H7 (cell line): ENCODE measurements around the gene ESR2. TPM values are rescaled to one million over a fixed set of nuclear protein-coding genes. Genes with fewer than 3 reads are reported as not detected.
"Not testable (repeated sequence)": the region's sequence is repeated elsewhere in the genome, so short reads cannot be mapped to it uniquely, and the experiment has no call there.

Experiments used
- DNase-seq: peaks from one replicate; pipeline ENCODE4 v3.0.0; 2012
- H3K27me3 ChIP-seq: 2 replicates; pipeline ENCODE4 v1.6.0; 2011; ENCODE audit warnings: mild to moderate bottlenecking, low read length; ENCODE audit not compliant: control insufficient read depth, insufficient read depth
- H3K36me3 ChIP-seq: replicated peaks from 2 replicates; pipeline ENCODE4 v1.5.1; 2011; ENCODE audit warnings: low read length; ENCODE audit not compliant: control insufficient read depth, insufficient read depth
- H3K4me3 ChIP-seq: 2 replicates; pipeline ENCODE4 v1.5.1; 2011; ENCODE audit warnings: low read depth, mild to moderate bottlenecking, control low read depth, low read length, moderate library complexity; ENCODE audit not compliant: insufficient read depth
- total RNA-seq: library from RNA; depleted of rRNA; stranded (reverse); fragments of >200 nt; shearing (Covaris generic); gene quantifications from 2 replicates; pipeline ENCODE4 v1.2.3, GENCODE V29; 2014

The ESR2 gene
- total RNA-seq, 1 experiment from 2014 or later = 0.07 TPM

DNA sequence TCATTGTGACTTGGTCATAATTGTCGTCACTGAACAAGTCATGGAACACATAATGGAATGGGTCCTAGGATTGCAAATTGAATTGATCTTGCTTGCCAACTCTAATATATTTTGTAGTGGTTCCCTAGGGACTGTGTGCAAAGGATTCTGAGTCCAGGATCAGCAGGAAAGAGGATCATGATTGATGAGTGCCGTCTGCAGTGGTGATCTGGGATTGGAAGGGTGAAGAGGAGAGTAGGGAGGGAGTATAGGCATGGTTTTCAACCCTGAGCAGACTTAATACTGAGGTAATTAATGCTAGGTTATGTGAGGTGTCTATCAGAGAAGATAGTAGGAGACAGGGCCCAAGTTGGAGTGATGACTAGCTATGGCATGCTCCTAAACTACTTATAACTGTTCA, 168.9 kb downstream of the ESR2 start:
- peaks cover 12% of the 10 kb centered on the region for H3K36me3 ChIP-seq
- no peak overlapping the region for H3K4me3 ChIP-seq
- DNase-seq = no peak
- H3K27me3 ChIP-seq = no peaks in the 10 kb centered on the region

GRCh38 chr14:64123241-64123822, 170.8 kb downstream of the ESR2 start:
- Histone ChIP-seq H3K27me3 (no peaks in the 10 kb centered on the region), H3K36me3 (peaks cover 9% of the 10 kb centered on the region), H3K4me3 (no peak overlapping the region)
- no peak for DNase-seq

- no peak for DNase-seq
- no peaks in the 10 kb centered on the region for H3K27me3 ChIP-seq
These were observed 174.2 kb downstream of the ESR2 start for GRCh38 chr14:64119980-64120379.

GRCh38 chr14:64119500-64119899, 174.7 kb downstream of the ESR2 start:
- DNase-seq = no peak
- H3K27me3 ChIP-seq = no peaks in the 10 kb centered on the region
- peaks cover 4% of the 10 kb centered on the region for H3K36me3 ChIP-seq
- H3K4me3 ChIP-seq = no peak overlapping the region

More at GRCh38 chr14:64119980-64120379, 174.2 kb downstream of the ESR2 start:
- Histone ChIP-seq H3K36me3 (peaks cover 4% of the 10 kb centered on the region), H3K4me3 (no peak overlapping the region)

DNA sequence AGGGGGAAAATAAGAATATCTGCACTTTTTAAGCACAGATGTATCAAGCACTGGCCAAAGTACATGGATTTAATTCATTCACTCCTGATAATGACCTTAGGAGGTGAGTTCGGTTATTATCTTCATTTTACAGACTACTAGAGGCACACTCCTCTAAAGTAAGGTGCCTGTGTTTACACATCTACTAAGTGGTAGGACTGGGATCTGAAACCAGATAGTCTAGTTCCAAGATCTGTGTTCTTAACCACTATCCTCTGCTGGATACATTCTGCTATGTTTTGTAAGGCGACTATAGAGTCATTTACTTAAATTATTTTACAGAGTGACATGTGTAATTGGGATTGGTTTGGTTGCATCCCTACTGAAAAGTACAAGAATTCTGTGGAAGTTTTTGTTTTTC, 175.3 kb downstream of the ESR2 start:
- Histone ChIP-seq H3K4me3 (no peak overlapping the region), H3K36me3 (peaks cover 4% of the 10 kb centered on the region), H3K27me3 (no peaks in the 10 kb centered on the region)
- no peak for DNase-seq

- not testable (repeated sequence) for DNase-seq, H3K27me3 ChIP-seq, H3K4me3 ChIP-seq
These were observed 175.8 kb downstream of the ESR2 start for GRCh38 chr14:64118403-64118742.

DNA sequence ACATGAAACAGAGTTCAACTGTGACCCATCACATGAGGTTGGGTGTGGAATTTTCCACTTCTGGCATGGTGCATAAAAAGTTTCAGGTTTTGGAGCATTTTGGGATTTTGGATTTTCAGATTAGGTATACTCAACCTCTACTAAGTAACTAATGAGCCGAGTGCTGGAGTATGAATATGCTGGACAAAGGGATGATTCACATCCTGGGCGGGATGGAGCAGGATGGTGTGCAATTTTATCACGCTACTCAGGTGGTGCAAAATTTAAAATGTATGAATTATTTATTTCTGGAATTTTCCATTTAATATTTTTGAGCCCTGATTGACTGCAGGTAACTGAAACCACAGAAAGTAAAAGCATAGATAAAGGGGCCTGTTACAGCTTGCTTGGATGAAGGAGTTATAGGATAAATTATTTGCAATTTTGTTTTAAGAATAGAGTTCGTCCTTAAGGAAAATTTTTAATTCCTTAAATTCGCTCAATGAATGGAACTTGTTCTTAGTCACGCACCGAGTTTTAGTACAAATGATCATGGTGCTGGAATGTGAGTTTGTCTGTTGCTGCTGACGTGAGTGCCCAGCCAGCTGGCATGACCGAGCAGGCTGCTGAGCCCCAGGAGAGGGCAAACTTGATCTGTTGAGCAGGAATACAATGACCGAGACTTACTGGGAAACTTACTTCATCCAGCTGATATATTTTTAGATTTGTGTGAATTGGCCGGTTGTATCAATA, 176.3 kb downstream of the ESR2 start:
- Histone ChIP-seq H3K4me3 (no peak overlapping the region), H3K36me3 (peaks cover 4% of the 10 kb centered on the region), H3K27me3 (no peaks in the 10 kb centered on the region)
- no peak for DNase-seq

More at GRCh38 chr14:64118403-64118742, 175.8 kb downstream of the ESR2 start:
- H3K36me3 ChIP-seq = not testable (repeated sequence)

DNA sequence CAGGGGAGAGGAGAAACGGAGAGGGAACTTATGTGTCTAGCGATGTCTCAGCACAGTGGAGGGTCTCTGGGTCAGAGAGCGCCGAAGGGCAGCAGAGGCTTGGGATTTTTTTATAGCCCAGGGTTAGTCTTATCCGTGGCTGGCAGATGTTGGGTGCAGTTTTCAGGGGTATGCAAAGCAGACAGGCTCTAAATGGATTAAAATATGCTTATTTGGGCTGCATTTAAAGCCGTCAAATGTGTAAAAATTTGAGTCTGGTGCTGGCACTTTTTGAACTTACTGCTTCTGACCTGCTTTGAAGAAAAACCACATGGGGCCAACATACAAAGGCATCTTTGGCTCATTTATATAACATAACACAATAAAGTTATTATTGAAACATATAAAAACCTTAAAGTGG, 178.8 kb downstream of the ESR2 start:
- Histone ChIP-seq H3K27me3 (no peaks in the 10 kb centered on the region), H3K4me3 (no peak overlapping the region), H3K36me3 (peaks cover 2% of the 10 kb centered on the region)
- DNase-seq = no peak

GRCh38 chr14:64114796-64115195, 179.4 kb downstream of the ESR2 start:
- H3K4me3 ChIP-seq = no peak overlapping the region
- no peak for DNase-seq

DNA sequence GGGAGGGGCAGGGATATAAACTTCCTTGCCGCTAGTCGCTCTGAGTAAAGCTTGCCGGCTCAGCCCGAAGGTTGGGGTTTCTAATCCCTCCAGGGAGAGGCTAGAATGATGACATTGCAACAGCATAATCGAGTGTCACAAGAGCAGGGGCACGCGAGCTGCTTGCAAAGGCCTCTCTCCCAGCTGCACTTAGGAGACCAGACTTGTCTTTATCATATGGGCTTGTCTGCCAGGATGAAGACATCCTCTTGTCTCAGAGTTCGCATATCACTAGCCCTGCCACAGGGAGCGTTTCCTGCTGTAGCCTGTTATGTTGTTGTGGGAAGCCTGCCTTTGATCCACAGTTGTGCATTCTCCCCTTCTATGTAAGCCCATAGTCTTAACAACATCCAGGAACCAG, 180.0 kb downstream of the ESR2 start:
- H3K4me3 ChIP-seq = no peak overlapping the region
- no peaks in the 10 kb centered on the region for H3K36me3 ChIP-seq
- DNase-seq = peak; percentile 30
- no peaks in the 10 kb centered on the region; the same call in 1 of the 2 replicates for H3K27me3 ChIP-seq

More at GRCh38 chr14:64114796-64115195, 179.4 kb downstream of the ESR2 start:
- H3K27me3 ChIP-seq = no peaks in the 10 kb centered on the region; the same call in 1 of the 2 replicates
- peaks cover 2% of the 10 kb centered on the region for H3K36me3 ChIP-seq

GRCh38 chr14:64112867-64113678, 181.1 kb downstream of the ESR2 start:
- Histone ChIP-seq H3K27me3 (no peaks in the 10 kb centered on the region; the same call in 1 of the 2 replicates), H3K36me3 (no peaks in the 10 kb centered on the region), H3K4me3 (no peak overlapping the region)
- no peak for DNase-seq

DNA sequence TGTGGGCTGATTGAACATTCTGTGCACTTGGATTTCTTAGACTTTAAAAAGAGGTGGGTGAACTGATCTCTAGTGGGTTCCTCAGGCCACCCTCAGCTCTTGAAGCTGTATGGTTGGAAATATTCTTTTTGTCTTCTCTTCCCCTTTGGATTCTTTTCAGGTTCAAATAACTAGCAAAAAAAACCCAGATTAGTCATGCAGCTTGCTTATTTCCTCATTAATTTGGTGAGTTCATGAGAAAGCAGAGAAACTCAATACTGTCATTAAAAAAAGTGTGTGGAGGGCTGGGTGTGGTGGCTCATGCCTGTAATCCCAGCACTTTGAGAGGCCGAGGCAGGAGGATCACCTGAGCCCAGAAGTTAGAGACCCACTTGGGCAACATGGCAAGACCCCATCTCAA, 183.4 kb downstream of the ESR2 start:
- H3K4me3 ChIP-seq = no peak overlapping the region

GRCh38 chr14:64109819-64110554, 184.2 kb downstream of the ESR2 start:
- H3K36me3 ChIP-seq = no peaks in the 10 kb centered on the region
- H3K27me3 ChIP-seq = no peaks in the 10 kb centered on the region; the same call in 1 of the 2 replicates
- DNase-seq = no peak
- no peak overlapping the region for H3K4me3 ChIP-seq

More for the DNA sequence above, 183.4 kb downstream of the ESR2 start:
- Histone ChIP-seq H3K27me3 (no peaks in the 10 kb centered on the region; the same call in 1 of the 2 replicates), H3K36me3 (no peaks in the 10 kb centered on the region)
- DNase-seq = no peak

GRCh38 chr14:64107438-64107837, 186.7 kb downstream of the ESR2 start:
- no peaks in the 10 kb centered on the region; the same call in 1 of the 2 replicates for H3K27me3 ChIP-seq
- DNase-seq = no peak
- H3K36me3 ChIP-seq = no peaks in the 10 kb centered on the region; the same call in 1 of the 2 replicates
- no peak overlapping the region for H3K4me3 ChIP-seq
